Stimulated activated CD4-positive, alpha-beta T cell treated with anti-CD3 and anti-CD28 coated beads, Interleukin-12 subunit alpha, Interleukin-12 subunit beta, amount 100 ng/mL, for 4 hours (primary cell): Measurements from ENCODE around the gene RBM10.
A peak's percentile ranks its signal among the peaks of the same experiment; 100 is the strongest.

Source experiments
- DNase-seq: peaks from one replicate; pipeline ENCODE4 v3.0.0-alpha.2; 2020

Gene RBM10

DNA sequence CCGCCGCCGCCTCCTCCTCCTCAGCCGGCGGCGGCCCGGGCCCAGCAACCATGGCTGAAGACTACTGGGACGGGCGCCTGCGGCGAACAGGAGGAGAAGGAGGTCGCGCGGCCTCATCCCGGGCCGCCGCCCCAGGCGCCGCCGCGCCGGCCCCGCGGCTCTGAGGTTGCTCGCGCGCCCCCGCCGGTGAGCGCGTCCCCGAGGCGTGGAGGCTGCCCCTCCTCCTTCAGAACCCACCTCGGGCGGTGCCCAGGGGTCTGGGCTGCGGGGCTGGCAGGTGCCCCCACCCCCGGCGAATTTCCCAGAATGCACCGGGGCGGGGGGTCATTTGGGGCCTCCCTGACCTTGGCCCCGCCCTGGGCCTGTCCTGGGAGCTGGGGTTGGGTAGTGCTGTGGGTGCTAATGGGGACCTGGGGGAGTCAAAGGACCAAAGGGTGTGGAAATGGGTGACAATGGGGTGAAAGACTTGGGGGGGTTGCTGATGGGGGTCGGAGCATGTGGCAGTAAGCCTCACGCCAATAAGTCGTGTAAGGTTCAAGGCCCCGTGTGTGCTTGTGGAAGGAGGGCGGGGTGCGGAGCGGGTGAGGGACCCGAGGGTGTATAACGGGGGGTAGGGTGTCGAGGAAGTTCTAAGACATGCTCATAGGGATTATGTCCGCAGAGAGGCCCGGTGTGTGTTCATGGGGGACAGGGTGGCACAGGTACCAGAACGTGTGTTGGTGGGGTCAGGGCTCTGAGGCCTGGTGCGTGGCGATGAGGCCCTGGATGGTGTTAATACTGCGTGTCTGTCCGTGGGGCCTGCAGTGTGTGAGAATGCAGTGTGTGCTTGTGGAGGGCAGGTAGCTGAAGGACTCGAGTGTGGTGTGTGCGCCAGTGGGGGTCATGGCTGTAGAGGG, 74.1 kb downstream of the RBM10 start:
- DNase-seq, result peak; percentile 47

DNA sequence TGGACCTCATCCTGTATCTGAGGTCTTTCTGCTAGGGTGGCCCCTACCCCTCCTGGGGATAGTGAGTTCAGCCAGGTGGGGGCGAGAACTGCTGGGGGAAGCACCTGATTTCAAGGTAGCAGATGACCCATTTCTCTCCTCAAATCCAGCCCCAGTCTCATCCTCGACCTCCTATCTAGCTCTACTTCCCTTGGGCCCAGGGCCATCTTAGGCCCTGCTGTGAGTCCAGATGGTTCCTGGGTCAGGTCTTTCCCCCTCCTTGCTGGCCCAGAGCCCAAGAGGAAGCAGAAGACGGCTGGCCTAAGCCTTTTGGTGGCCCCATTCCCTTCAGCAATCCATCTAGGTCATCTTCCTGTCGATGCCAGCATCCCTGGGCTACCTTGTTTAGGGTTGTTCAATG, 76.7 kb downstream of the RBM10 start:
- no peak for DNase-seq

DNA sequence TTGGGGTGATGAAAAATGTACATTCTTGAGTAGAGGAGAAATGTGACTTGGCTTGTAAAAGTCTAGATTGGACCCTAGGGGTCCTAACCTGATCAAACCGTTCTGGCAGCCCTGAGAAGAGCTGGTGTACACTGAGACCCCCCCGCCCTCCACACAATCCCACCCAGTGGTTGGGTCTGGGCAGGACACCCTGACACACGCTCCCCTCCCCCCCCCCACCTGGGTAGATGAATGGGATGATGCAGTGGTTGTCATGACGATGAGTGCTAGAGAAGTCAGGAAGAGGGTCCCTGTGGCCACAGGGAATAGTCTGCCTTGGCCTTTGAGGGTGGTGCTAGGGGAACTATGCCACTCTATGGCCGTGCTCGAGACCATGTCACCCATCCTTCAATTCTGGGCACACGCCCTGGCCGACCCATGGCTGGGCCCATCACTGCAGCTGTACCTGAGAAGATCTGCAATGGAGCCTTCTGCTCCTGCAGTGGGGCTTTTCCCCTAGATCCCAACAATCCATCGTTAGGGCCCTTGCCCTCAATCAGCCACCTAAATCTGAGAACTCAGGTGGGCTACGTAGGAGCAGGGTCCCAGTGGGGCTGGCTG, 77.8 kb downstream of the RBM10 start:
- no peak for DNase-seq

DNA sequence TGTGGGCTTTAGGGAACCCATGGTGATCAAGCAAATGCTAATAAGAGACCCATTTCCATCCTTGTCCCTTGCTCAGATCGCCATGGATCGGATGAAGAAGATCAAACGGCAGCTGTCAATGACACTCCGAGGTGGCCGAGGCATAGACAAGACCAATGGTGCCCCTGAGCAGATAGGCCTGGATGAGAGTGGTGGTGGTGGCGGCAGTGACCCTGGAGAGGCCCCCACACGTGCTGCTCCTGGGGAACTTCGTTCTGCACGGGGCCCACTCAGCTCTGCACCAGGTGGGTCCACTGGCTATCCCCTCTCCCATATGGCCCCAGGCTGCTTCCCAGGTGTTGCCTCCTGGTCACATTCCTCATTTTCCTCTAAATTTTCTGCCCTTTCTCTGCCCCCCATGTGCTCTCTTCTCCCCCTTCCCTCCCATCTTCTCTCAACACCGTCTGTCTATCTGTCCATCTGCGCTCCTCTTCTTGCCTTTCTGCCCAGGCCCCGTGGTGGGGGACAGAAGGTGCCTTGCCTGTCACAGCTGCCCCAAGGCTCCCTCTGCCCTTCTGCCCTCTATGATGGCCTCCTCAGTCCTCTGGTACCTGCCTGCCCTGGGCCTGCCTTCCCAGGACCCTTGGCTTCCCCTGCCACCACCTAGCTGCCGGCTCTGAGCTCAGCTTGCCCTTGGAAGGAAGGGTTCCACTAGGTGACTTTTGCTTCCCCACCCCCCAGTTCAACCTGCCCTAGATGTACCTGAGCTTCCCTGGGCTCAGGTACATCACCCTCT, 78.6 kb downstream of the RBM10 start:
- no peak for DNase-seq

DNA sequence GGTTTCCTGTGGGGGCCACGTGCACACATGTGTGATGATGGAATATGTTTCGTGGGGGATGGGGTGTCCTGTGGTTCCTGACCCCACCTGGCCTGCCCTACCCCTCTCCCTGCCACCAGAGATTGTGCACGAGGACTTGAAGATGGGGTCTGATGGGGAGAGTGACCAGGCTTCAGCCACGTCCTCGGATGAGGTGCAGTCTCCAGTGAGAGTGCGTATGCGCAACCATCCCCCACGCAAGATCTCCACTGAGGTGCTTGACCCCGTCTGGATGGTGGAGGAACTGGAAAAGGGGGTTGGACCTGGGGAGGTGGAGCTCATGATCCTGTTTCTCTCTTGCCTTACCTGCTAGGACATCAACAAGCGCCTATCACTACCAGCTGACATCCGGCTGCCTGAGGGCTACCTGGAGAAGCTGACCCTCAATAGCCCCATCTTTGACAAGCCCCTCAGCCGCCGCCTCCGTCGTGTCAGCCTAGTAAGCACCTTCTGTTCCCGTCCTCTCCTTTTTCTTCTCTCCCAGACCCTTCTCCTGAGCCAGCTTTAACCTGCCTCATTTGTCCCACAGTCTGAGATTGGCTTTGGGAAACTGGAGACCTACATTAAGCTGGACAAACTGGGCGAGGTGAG, 79.4 kb downstream of the RBM10 start:
- DNase-seq, result no peak

DNA sequence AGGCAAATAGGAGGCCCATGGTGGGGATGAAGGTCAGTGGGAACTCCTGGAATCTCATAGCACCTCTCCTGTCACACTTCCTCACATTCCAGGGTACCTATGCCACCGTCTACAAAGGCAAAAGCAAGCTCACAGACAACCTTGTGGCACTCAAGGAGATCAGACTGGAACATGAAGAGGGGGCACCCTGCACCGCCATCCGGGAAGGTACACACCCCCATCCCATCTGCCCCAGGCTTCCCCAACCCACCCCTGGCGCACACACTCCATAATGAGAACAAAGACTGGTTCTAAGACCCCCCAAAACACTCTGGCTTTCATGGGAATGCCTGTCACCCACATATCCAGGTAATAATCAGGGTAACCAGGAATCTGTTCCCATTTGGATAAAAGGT, 79.9 kb downstream of the RBM10 start:
- DNase-seq, result no peak

DNA sequence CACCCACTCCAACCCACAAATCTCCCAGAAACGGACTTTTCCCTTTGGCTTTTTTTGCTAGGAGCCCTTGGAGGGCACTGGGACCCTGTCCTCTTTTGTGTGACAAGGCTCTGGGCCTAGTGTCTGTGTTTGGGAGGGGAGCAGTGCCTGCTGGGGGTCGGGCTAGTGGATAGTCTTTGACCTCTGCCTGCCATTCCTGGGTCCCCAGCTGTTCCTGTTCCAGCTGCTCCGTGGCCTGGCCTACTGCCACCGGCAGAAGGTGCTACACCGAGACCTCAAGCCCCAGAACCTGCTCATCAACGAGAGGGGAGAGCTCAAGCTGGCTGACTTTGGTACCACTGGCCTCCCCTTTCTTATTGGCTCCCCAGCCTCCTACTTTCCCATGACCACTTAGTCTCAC, 81.0 kb downstream of the RBM10 start:
- DNase-seq, result no peak

DNA sequence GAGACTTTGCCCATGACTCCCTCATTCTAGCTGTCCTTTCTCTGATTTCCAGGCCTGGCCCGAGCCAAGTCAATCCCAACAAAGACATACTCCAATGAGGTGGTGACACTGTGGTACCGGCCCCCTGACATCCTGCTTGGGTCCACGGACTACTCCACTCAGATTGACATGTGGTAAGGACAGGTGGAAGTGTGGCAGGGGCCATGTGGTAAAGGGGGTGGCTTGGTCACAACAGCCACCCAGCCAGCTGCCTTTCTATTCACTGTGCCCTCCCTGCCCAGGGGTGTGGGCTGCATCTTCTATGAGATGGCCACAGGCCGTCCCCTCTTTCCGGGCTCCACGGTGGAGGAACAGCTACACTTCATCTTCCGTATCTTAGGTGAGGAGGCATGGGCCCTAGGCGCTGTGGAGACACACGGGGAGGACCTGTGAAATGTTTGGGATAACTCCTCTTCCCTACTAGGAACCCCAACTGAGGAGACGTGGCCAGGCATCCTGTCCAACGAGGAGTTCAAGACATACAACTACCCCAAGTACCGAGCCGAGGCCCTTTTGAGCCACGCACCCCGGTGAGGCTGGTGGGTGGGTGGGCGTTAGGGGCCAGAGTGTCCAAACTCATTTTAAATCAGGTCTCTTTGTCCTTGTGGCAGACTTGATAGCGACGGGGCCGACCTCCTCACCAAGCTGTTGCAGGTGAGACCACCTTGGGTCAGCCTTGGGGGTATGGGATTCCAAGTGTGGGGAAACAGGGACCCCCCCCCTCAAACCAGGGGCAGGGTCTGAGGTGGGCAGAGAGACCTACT, 81.7 kb downstream of the RBM10 start:
- DNase-seq, result no peak

DNA sequence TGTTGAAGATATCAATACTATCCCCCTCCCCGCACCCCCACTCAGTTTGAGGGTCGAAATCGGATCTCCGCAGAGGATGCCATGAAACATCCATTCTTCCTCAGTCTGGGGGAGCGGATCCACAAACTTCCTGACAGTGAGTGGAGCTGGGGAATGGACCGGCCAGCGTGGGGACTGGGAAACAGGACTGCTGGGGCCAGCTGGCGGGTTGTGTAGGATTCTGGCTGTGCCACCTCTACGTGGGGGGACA, 82.2 kb downstream of the RBM10 start:
- no peak for DNase-seq

DNA sequence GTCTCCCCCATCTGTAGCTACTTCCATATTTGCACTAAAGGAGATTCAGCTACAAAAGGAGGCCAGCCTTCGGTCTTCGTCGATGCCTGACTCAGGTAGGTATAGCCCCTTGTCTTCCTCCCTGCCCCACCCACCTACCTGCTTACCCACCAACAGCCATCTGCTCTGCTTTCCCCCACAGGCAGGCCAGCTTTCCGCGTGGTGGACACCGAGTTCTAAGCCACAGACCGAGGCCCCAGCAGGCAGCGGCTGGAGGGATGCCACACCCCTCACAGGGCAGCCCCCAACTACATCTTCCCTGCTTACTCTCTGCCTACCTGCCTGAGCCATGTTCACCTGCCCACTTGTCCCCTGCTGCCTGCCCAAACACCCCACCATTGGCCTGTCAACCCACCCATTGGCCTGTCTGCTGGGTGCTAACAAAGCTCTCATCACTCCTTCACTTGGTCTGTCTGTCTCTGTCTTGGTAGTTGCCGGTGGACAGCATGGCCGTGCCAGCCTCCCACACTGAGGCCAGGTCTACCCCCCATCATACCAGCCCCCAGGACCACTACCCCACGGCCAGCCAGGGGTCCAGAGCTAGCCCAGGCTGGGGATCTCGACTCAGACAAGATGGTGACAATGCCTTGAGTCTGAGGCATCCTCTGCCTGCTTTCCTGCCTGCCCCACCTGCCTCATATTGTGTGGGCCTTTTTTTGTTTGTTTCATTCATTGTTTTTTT, 83.7 kb downstream of the RBM10 start:
- no peak for DNase-seq

DNA sequence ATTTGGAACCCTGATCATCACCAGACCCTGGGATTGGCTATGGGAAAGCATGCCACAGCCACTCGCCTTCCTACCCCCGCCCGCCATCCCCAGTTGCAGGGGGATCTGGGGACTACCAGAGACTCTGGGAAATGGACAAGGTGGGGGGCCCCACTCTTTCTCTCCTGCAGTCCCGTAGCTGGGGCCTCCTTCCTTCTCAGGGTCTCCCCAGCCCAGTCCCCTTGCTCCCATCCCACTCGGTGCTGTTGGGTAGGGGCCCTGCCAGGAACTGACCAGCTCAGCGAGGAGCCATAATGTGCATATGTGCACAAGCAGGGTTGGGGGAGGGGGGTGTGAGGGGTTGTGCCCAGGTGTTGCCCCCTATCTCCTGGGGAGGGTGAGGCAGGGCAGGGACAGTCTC, 84.4 kb downstream of the RBM10 start:
- DNase-seq, result no peak

DNA sequence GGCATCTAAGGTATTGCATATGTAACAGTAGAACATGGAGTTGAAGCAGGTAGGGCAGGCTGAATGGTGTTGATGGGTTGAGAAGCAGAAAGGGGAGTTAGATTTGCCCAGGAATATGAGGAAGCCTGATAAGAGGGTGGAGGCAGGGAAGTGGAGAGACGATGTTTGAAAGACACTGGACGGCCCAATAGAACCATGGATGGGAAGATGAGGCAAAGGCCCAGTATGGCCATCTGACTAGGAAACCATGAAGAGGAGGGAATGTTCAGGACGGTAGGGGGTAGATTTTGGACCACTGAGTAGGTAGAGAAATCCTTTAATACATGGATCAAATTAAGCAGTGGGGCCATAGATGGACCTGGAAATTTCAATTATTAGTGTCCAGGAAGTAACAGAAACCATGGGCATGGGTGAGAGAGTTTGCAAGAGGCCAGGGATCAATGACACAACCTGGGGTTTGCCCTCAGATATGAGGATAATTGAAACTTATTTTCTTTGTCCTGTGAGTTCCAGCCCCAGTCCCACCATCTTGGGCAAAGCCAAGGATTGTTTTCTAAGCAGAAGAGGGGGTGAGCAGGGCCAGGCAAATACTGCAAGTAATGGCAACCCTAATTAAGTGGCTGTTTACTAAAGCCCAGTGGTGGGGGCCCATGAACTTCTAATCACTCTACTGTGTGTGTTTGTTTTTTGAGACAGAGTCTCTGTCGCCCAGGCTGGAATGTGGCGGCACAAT, 85.3 kb downstream of the RBM10 start:
- DNase-seq, result no peak

DNA sequence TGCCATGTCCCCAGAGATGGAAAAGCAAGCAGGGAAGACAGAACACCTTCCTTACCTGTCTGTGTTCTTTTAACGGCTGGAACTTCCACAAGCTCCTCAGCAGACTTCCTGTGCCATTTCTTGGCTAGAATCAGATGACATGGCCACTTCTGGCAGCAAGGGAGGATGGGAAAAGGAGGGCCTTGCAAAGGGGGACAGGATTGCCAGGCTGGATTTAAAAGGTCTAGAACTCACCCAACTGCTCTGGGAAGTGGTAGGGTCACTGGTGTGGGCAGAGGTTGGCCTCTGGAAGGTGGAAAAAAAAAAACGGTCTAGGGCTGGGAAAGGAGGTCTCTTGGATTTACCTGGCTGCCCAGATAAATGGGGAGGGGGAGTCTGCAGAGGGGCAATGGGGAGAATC, 86.1 kb downstream of the RBM10 start:
- no peak for DNase-seq

DNA sequence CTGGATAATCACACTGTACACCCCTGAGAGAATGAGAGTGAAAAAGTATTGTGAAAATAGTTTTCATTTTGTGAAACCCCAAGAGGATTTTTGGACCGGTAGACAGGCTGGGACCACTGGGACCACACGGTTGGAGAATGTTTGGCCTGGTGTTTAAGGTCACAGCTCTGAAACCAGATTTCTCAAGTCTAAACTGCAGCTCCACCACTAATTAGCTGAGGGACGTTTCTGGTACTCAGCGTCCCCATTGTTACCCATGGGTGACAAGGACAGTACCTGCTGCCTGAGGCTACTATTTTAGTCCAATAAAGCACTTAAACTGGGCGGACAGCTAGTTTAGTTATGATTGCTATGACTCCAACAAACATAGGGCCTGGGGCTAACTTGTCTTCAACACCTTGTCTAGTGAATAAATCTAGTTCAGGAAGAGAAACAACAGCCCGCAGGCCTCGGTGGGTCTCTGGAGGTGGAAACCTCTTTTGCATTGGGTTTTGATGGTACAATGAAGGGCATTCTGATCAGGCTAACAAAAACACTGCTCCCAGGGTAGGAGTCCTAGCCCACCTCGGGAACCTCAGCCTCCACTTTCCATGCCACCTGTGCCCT, 87.3 kb downstream of the RBM10 start:
- DNase-seq, result no peak

DNA sequence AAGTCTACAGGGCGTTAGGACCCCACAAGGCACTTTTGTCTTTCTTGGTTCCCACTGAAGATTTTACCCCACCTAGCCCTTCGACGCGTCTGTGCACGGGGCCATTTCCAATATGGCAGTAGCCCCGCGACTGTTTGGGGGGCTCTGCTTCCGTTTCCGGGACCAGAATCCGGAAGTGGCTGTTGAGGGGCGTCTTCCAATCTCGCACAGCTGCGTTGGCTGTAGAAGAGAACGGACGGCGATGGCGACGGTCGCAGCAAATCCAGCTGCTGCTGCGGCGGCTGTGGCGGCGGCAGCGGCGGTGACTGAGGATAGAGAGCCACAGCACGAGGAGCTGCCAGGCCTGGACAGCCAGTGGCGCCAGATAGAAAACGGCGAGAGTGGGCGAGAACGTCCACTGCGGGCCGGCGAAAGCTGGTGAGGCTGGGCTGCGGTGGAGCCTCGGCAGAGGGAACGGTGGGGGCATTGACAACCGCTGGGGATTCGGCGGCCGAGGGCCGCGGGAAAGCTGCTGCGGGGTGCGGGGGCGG, 87.8 kb downstream of the RBM10 start, which contains the start of gene USP11:
TSS of gene USP11 (plus strand) at position 207 of the 530 bp plus-strand sequence. CDS start at position 242, 35 bp downstream.
- peak; percentile 12 for DNase-seq

DNA sequence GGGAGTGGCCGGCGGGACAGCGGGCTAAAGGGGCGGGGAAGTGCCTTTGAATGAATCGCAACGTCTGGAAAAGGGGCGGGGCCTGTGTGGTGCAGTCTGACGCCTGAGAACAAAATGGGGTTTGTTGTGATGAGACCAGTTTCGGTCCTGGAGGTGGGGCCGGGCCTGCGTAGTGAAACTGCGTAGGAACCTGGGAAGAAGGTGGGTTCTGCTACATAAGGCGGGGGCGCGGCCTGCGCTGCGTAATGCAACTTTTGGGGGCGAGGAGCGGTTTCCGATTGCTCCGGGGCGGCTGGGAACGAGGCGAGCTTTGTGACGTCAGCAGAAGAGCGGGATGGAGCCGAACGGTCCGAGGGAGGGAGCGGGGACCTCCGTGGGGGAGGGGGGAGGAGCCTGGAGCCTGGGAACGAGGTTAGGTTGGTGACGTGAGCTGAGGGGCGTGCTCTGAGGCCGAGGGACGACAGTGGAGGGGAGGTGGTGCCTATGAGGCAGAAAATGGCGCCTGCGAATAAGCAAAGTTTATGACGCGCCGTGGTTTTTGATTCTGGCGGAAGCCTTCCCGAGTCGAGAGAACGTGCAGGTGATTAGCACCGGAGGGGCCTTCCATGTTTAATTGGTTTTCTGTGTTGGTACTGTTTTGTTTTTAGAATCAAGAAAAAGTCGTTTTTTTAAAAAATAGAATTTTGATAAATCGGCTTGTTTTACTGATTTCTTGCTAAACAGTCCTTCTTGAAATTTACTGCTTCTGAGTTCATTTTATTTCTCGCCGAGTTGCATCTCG, 88.5 kb downstream of the RBM10 start:
- peak; percentile 82 for DNase-seq

DNA sequence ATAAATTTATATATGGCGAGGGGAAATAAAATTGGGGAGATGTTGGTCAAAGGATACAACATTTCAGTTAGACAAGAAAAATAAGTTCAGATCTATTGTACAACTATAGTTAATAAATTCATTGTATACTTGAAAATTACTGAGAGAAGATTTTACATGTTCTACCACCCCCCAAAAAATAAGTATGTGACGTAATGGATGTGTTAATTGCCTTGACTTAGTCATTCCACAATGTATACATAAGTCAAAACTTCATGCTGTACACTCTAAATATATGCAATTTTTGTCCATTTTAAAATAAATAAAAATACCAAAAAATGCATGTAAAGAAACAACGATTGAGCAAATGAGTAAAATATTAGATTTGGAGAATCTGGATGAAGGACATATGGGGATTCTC, 89.6 kb downstream of the RBM10 start:
- DNase-seq, result no peak

DNA sequence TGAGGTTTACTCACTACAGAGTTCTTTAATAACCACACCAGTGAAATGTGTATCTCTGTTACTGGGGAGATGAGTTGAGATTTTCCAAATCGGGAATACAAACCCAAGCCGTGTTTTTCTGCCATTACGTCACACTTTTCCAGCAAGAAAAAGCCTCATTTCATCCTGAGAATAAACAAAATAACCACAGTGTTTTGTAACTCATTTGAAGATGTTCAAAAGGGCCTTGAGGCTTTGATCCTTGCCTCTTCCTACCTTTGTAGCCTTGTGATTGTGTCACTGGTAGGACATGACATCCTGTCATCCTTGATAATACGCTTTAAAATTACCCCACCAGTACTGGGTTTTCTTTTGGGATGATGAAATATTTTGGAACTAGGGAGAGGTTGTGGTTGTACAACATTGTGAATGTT, 90.7 kb downstream of the RBM10 start:
- no peak for DNase-seq
